H1 (cell line): ENCODE results near the gene MSH2. TPM values are rescaled to one million over a fixed set of nuclear protein-coding genes. Genes with fewer than 3 reads are reported as not detected.

ENCODE experiments used
- GABPA ChIP-seq: IDR thresholded peaks from 2 replicates; pipeline ENCODE4 v1.6.1; 2011; ENCODE audit warnings: mild to moderate bottlenecking, low read length, moderate library complexity, borderline replicate concordance; ENCODE audit not compliant: insufficient read depth
- JUN ChIP-seq: IDR thresholded peaks from 2 replicates; pipeline ENCODE4 v1.6.1; 2011; ENCODE audit warnings: low read depth, mild to moderate bottlenecking, improper control_type of control experiment, low read length
- MAFK ChIP-seq: IDR thresholded peaks from 2 replicates; pipeline ENCODE4 v1.6.1; 2012; ENCODE audit warnings: low read depth, mild to moderate bottlenecking, improper control_type of control experiment, low read length
- polyA plus RNA-seq, 7 experiments: library from polyadenylated mRNA; depleted of rRNA in 3 of 7; stranded (reverse) in 5 of 7; unstranded in 2 of 7; fragments of >200 nt in 5 of 7; fragments of 200-250 nt in 2 of 7; gene quantifications; 1 replicate in 5 of 7; 2 replicates in 1 of 7; 4 replicates in 1 of 7; pipeline versions ENCODE4 v1.2.1 to v1.2.3, GENCODE V29; 2011 to 2013; ENCODE audit warnings: missing spikeins in 2 of 7, mixed read lengths in 2 of 7
- total RNA-seq: library from RNA; stranded (reverse); fragmentation: NEBNext Ultra II Directional; extraction: Animal tissue kit (Norgen Biotek cat#: 25700); gene quantifications from 2 replicates; pipeline ENCODE4 v1.2.1, GENCODE V29; 2021

MSH2 gene
- total and polyA plus RNA-seq, 2 of the 8 experiments (the other 6 are each of a cell fraction or from before 2014, with no cell fraction given): 64.1 to 228 TPM

DNA sequence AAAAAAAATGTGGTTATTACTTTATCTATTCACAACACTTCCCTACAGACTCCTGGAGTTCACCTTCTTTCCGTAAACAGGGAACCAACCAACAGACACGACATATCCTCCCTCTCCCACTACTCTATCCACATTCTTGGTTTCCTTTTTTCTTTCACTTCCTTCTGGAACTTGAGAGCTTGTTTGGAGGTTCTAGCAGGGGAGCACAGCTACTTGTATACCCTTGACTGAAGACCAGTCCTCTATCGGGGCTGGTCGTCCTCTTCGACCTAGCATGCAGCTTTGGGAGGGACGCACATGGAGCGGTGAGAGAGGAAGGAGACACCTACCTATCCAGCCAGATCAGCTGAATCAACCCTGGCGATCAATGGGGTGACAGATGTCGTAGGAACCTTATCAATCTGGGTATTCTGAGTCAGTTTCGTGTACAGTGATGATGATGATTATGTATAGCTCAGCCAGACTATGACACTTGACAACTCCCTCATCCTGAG lies 43.5 kb upstream of the MSH2 start (continued):
- TF ChIP-seq MAFK: no peak
- TF ChIP-seq JUN: no peak
- TF ChIP-seq GABPA: no peak
